H9 (cell line): ENCODE results near the gene UBE2N. TPM values are rescaled to one million over a fixed set of nuclear protein-coding genes. Genes with fewer than 3 reads are reported as not detected.

ENCODE experiments used
- DNase-seq: peaks from one replicate; pipeline ENCODE4 v3.0.0-alpha.2; 2017
- H2AFZ ChIP-seq: one replicate; pipeline ENCODE4 v1.6.1; 2013; ENCODE audit warnings: mild to moderate bottlenecking, low read length, control low read depth, moderate library complexity
- H2AK5ac ChIP-seq: 2 replicates; pipeline ENCODE4 v1.6.1; 2013; ENCODE audit warnings: low read length, control low read depth, mixed read lengths; ENCODE audit not compliant: insufficient read length
- H2BK120ac ChIP-seq: one replicate; pipeline ENCODE4 v1.6.1; 2013; ENCODE audit warnings: low read depth, mild to moderate bottlenecking, low read length, control low read depth, inconsistent platforms; ENCODE audit not compliant: poor library complexity, severe bottlenecking
- H2BK12ac ChIP-seq: 2 replicates; pipeline ENCODE4 v1.6.1; 2013; ENCODE audit warnings: low read length, control low read depth, mixed read lengths, low read depth; ENCODE audit not compliant: insufficient read length
- H2BK15ac ChIP-seq: 2 replicates; pipeline ENCODE4 v1.6.1; 2013; ENCODE audit warnings: low read depth, low read length, control low read depth
- H2BK20ac ChIP-seq: one replicate; pipeline ENCODE4 v1.6.1; 2013; ENCODE audit warnings: low read depth, mild to moderate bottlenecking, low read length, control low read depth, inconsistent platforms; ENCODE audit not compliant: poor library complexity, severe bottlenecking
- H2BK5ac ChIP-seq: 2 replicates; pipeline ENCODE4 v1.6.1; 2013; ENCODE audit warnings: low read length, control low read depth, mixed read lengths; ENCODE audit not compliant: insufficient read length
- H3K14ac ChIP-seq: 2 replicates; pipeline ENCODE4 v1.6.1; 2013; ENCODE audit warnings: low read length, control low read depth; ENCODE audit not compliant: insufficient read depth
- H3K18ac ChIP-seq: 2 replicates; pipeline ENCODE4 v1.6.1; 2013; ENCODE audit warnings: low read depth, mild to moderate bottlenecking, mixed read lengths, low read length, control low read depth; ENCODE audit not compliant: insufficient read length
- H3K23ac ChIP-seq: 2 replicates; pipeline ENCODE4 v1.6.1; 2013; ENCODE audit warnings: low read length, control low read depth, mixed read lengths, low read depth; ENCODE audit not compliant: insufficient read length
- H3K23me2 ChIP-seq: 2 replicates; pipeline ENCODE4 v1.6.1; 2013; ENCODE audit warnings: low read depth, mild to moderate bottlenecking, mixed read lengths, low read length, control low read depth; ENCODE audit not compliant: insufficient read length, poor library complexity, severe bottlenecking
- H3K27ac ChIP-seq: 2 replicates; pipeline ENCODE4 v1.5.1; 2013; ENCODE audit warnings: low read length, control low read depth, mixed read lengths, low read depth; ENCODE audit not compliant: insufficient read length
- H3K27me3 ChIP-seq: 2 replicates; pipeline ENCODE4 v1.6.1; 2013; ENCODE audit warnings: low read length, control low read depth, inconsistent platforms; ENCODE audit not compliant: insufficient read depth
- H3K4ac ChIP-seq: 2 replicates; pipeline ENCODE4 v1.6.1; 2013; ENCODE audit warnings: low read depth, mild to moderate bottlenecking, control low read depth, inconsistent platforms, low read length, moderate library complexity
- H3K4me1 ChIP-seq: 2 replicates; pipeline ENCODE4 v1.6.1; 2013; ENCODE audit warnings: low read length, control low read depth, inconsistent platforms; ENCODE audit not compliant: insufficient read depth
- H3K4me2 ChIP-seq: 2 replicates; pipeline ENCODE4 v1.6.1; 2013; ENCODE audit warnings: low read length, control low read depth, mixed read lengths; ENCODE audit not compliant: insufficient read length, insufficient read depth
- H3K56ac ChIP-seq: 2 replicates; pipeline ENCODE4 v1.6.1; 2013; ENCODE audit warnings: low read depth, mild to moderate bottlenecking, mixed read lengths, low read length, control low read depth; ENCODE audit not compliant: insufficient read length
- H3K79me1 ChIP-seq: 2 replicates; pipeline ENCODE4 v1.6.1; 2013; ENCODE audit warnings: low read depth, mild to moderate bottlenecking, moderate library complexity, low read length, control low read depth, inconsistent platforms; ENCODE audit not compliant: insufficient read depth, poor library complexity, severe bottlenecking
- H3K79me2 ChIP-seq: 2 replicates; pipeline ENCODE4 v1.6.1; 2013; ENCODE audit warnings: low read length, control low read depth, inconsistent platforms; ENCODE audit not compliant: insufficient read depth
- H3K9ac ChIP-seq: 2 replicates; pipeline ENCODE4 v1.6.1; 2013; ENCODE audit warnings: low read length, control low read depth, mixed read lengths; ENCODE audit not compliant: insufficient read length; ENCODE audit errors: extremely low read depth
- H3K9me3 ChIP-seq: one replicate; pipeline ENCODE4 v1.6.1; 2013; ENCODE audit warnings: low read depth, low read length, inconsistent platforms; ENCODE audit not compliant: control insufficient read depth
- H3T11ph ChIP-seq: one replicate; pipeline ENCODE4 v1.6.1; 2013; ENCODE audit warnings: mild to moderate bottlenecking, low read length, control low read depth, inconsistent platforms
- H4K20me1 ChIP-seq: one replicate; pipeline ENCODE4 v1.6.1; 2013; ENCODE audit not compliant: control insufficient read depth, insufficient read length, insufficient read depth
- H4K5ac ChIP-seq: 2 replicates; pipeline ENCODE4 v1.6.1; 2013; ENCODE audit warnings: low read depth, mild to moderate bottlenecking, mixed read lengths, low read length, control low read depth; ENCODE audit not compliant: insufficient read length
- H4K8ac ChIP-seq: replicated peaks from 2 replicates; pipeline ENCODE4 v1.6.1; 2013; ENCODE audit warnings: low read length, control low read depth, mixed read lengths, low read depth; ENCODE audit not compliant: insufficient read length
- H4K91ac ChIP-seq: 2 replicates; pipeline ENCODE4 v1.6.1; 2013; ENCODE audit warnings: low read depth, mild to moderate bottlenecking, moderate library complexity, mixed read lengths, low read length, control low read depth; ENCODE audit not compliant: insufficient read length
- H3K27ac Mint-ChIP-seq, 3 experiments: 2 replicates in 2 of 3; 3 replicates in 1 of 3; pipeline ENCODE4 v1.8.0; 2020 to 2021; ENCODE audit warnings: mixed read lengths in 3 of 3, mild to moderate bottlenecking in 1 of 3, moderate library complexity in 1 of 3
- H3K27me3 Mint-ChIP-seq: 2 replicates; pipeline ENCODE4 v1.8.0; 2021; ENCODE audit warnings: low read depth, mild to moderate bottlenecking, moderate library complexity, mixed read lengths
- H3K36me3 Mint-ChIP-seq, 3 experiments: 2 replicates in 2 of 3; 3 replicates in 1 of 3; pipeline ENCODE4 v1.8.0; 2020 to 2021; ENCODE audit warnings: low read depth in 3 of 3, mixed read lengths in 3 of 3; ENCODE audit not compliant: insufficient read depth in 1 of 3
- H3K4me1 Mint-ChIP-seq, 2 experiments: 2 replicates each; pipeline ENCODE4 v1.8.0; 2020; ENCODE audit warnings: mixed read lengths in 2 of 2
- H3K4me3 Mint-ChIP-seq, 2 experiments: 2 replicates in 1 of 2; 3 replicates in 1 of 2; pipeline ENCODE4 v1.8.0; 2020 to 2021; ENCODE audit warnings: mild to moderate bottlenecking in 2 of 2, mixed read lengths in 2 of 2, moderate library complexity in 1 of 2
- H3K9me3 Mint-ChIP-seq, 2 experiments: 2 replicates in 1 of 2; 3 replicates in 1 of 2; pipeline ENCODE4 v1.8.0; 2020; ENCODE audit warnings: mild to moderate bottlenecking in 2 of 2, mixed read lengths in 2 of 2, moderate library complexity in 1 of 2
- WGBS: extraction: QIAGEN DNeasy Blood & Tissue Kit; methylation state at CpG from one replicate; pipeline ENCODE4 v1.1.7; 2013; ENCODE audit warnings: missing lambda C conversion rate, low lambda C conversion rate, mixed read lengths; ENCODE audit not compliant: insufficient read length; ENCODE audit errors: extremely low coverage; 5-methylcytosine and 5-hydroxymethylcytosine counted together
- total RNA-seq: library from RNA; stranded (reverse); gene quantifications from 2 replicates; pipeline ENCODE4 v1.2.1, GENCODE V29; 2021
- TF ChIP-seq, protein P1 (sequence below): fragments of 200-600 bp; sonication (generic); conservative IDR thresholded peaks from 3 replicates; pipeline ENCODE4 v1.8.0; 2021; ENCODE audit warnings: antibody characterized with exemption, mild to moderate bottlenecking

Gene UBE2N
- total RNA-seq, 1 experiment from 2014 or later = 192 TPM

DNA sequence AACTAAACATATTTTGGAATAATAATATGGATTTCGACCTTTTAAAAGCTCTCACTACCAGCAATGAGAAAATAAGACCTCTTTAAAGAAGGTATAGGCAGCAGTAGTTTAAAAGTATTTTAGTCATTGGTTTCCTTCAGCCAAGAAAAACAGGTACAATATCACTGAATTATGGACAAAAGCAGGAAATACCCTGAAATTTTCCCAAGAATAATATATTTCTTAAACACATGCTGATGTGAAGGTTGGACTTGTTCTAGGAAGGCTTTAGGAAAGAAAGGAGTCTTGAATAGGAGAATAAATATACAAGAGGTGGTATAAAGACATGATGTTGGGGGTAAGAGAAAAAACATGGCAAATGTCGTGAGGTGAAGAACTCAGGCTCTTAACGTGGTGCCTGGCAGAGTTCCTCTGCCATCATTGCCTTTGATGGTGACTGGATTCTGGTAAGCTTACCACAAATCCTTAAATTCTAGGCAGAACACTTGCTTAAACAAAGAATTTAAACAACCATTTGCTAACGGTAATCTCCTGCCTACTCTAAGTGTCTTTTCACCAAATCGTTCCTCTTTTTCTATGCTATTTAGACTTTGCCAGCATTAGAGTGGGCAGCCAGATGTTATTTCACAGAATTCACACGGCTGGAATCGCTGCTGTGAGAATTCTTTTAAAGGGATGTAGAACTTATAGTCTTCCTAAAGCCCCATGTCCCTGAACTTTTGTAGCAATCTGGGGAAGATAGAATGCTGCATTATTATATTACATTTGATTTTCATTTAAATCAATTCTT lies 75.9 kb downstream of the UBE2N start:
- H2BK120ac ChIP-seq = no peak overlapping the region
- H3K4ac ChIP-seq = no peak overlapping the region
- Mint-ChIP-seq H3K4me1 (peaks cover 11 to 15% of the 10 kb centered on the region in 2 experiments), H3K27me3 (no peaks in the 10 kb centered on the region), H3K4me3 (no peak overlapping the region), H3K36me3 (peaks cover 0 to 4% (median under 1%) of the 10 kb centered on the region in 3 experiments; a peak in 3 of 7 replicates), H3K9me3 (no peaks in the 10 kb centered on the region), H3K27ac (no peak overlapping the region)
- H3K9me3 ChIP-seq = no peaks in the 10 kb centered on the region
- H3K4me2 ChIP-seq = no peak overlapping the region
- no peak overlapping the region for H3K56ac ChIP-seq
- H3K9ac ChIP-seq = no peak overlapping the region
- H3K4me1 ChIP-seq = peaks cover 2% of the 10 kb centered on the region
- H3K27ac ChIP-seq = no peak overlapping the region
- H3K27me3 ChIP-seq = no peaks in the 10 kb centered on the region
- no peaks in the 10 kb centered on the region for H3K79me2 ChIP-seq
- no peak overlapping the region for H3K14ac ChIP-seq
- H2BK5ac ChIP-seq = no peak overlapping the region
- no peak for DNase-seq
- H3K23me2 ChIP-seq = no peaks in the 10 kb centered on the region
- no peak overlapping the region for H2AFZ ChIP-seq
- no peaks in the 10 kb centered on the region for H4K20me1 ChIP-seq
- TF ChIP-seq, protein P1, sequence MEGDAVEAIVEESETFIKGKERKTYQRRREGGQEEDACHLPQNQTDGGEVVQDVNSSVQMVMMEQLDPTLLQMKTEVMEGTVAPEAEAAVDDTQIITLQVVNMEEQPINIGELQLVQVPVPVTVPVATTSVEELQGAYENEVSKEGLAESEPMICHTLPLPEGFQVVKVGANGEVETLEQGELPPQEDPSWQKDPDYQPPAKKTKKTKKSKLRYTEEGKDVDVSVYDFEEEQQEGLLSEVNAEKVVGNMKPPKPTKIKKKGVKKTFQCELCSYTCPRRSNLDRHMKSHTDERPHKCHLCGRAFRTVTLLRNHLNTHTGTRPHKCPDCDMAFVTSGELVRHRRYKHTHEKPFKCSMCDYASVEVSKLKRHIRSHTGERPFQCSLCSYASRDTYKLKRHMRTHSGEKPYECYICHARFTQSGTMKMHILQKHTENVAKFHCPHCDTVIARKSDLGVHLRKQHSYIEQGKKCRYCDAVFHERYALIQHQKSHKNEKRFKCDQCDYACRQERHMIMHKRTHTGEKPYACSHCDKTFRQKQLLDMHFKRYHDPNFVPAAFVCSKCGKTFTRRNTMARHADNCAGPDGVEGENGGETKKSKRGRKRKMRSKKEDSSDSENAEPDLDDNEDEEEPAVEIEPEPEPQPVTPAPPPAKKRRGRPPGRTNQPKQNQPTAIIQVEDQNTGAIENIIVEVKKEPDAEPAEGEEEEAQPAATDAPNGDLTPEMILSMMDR = no peak
- H3T11ph ChIP-seq = no peak overlapping the region
- H2AK5ac ChIP-seq = no peak overlapping the region
- peak overlapping the region; percentile 64 for H2BK20ac ChIP-seq
- no peak overlapping the region for H3K23ac ChIP-seq
- no peak overlapping the region for H3K18ac ChIP-seq
- no peak overlapping the region for H4K91ac ChIP-seq
- no peaks in the 10 kb centered on the region for H3K79me1 ChIP-seq
- H2BK12ac ChIP-seq = no peak overlapping the region
- H2BK15ac ChIP-seq = no peak overlapping the region
- no CpG with 5 or more reads among the region's 7 CpGs for WGBS
- H4K8ac ChIP-seq = no peak overlapping the region
- no peak overlapping the region for H4K5ac ChIP-seq
